B cell (primary cell): ENCODE measurements around the gene TAS2R8. TPM values are rescaled to one million over a fixed set of nuclear protein-coding genes. Genes with fewer than 3 reads are reported as not detected.

Experiments
- ATAC-seq: fragments of 200-7000 bp; cut with Tn5 transposase; one replicate; pipeline ENCODE4 v1.10.0; 2021; ENCODE audit warnings: low read depth, mild to moderate bottlenecking, moderate number of reproducible peaks, moderate library complexity
- CTCF ChIA-PET: fragments of 350-600 bp; sonication (Branson Sonifier 250); formaldehyde crosslinking; loops from one replicate; lab custom pipeline; 2021; ENCODE audit warnings: antibody characterized with exemption, inconsistent platforms; lab: Charles Lee
- POLR2A ChIA-PET: fragments of 350-600 bp; sonication (Branson Sonifier 250); formaldehyde crosslinking; loops from one replicate; lab custom pipeline; 2021; ENCODE audit warnings: antibody characterized with exemption; lab: Charles Lee
- DNase-seq: peaks from one replicate; pipeline ENCODE4 v3.0.0; 2013
- H2AFZ ChIP-seq: 2 replicates; pipeline ENCODE4 v1.6.1; 2012; ENCODE audit warnings: mild to moderate bottlenecking, low read depth, low read length; ENCODE audit not compliant: insufficient read depth, poor library complexity, severe bottlenecking
- H3K27ac ChIP-seq, 2 donors: 1 replicate in 1 of 2; 2 replicates in 1 of 2; pipeline ENCODE4 v1.5.1; 2012 to 2013; ENCODE audit warnings: low read length in 2 of 2, mild to moderate bottlenecking in 2 of 2, moderate library complexity in 1 of 2
- H3K27me3 ChIP-seq, 4 experiments: fragments of 200-600 bp in 1 of 4; sonication (generic) in 1 of 4; replicated peaks in 1 of 4; 1 replicate in 2 of 4; 2 replicates in 2 of 4; pipeline versions ENCODE4 v1.6.1 to v1.7.0; 2013 to 2016; ENCODE audit warnings: low read length in 3 of 4, mild to moderate bottlenecking in 2 of 4, mixed read lengths in 1 of 4, moderate library complexity in 1 of 4; ENCODE audit not compliant: insufficient read depth in 4 of 4, control insufficient read depth in 3 of 4; ENCODE audit errors: control extremely low read depth in 1 of 4
- H3K36me3 ChIP-seq, 2 experiments: replicated peaks in 1 of 2; 1 replicate in 1 of 2; 2 replicates in 1 of 2; pipeline versions ENCODE4 v1.6.1 to v1.7.1; 2013; ENCODE audit warnings: low read length in 1 of 2; ENCODE audit not compliant: insufficient read depth in 2 of 2, control insufficient read depth in 1 of 2; ENCODE audit errors: control extremely low read depth in 1 of 2, extremely low read depth in 1 of 2
- H3K4me1 ChIP-seq, 2 donors: fragments of 200-600 bp in 1 of 2; sonication (generic) in 1 of 2; 1 replicate in 1 of 2; 2 replicates in 1 of 2; pipeline versions ENCODE4 v1.5.1 to v1.6.1; 2013 to 2017; ENCODE audit warnings: low read length in 2 of 2; ENCODE audit not compliant: control insufficient read depth in 2 of 2, insufficient read depth in 2 of 2
- H3K4me2 ChIP-seq: replicated peaks from 2 replicates; pipeline ENCODE3; 2012; ENCODE audit warnings: mild to moderate bottlenecking, low read depth, low read length; ENCODE audit not compliant: poor library complexity, severe bottlenecking
- H3K4me3 ChIP-seq, 5 experiments: fragments of 200-600 bp in 1 of 5; sonication (generic) in 1 of 5; 1 replicate in 3 of 5; 2 replicates in 2 of 5; pipeline versions ENCODE4 v1.5.1 to v1.7.0; 2011 to 2016; ENCODE audit warnings: low read length in 4 of 5, mild to moderate bottlenecking in 4 of 5, low read depth in 2 of 5, control low read depth in 1 of 5, moderate library complexity in 1 of 5; ENCODE audit not compliant: insufficient read depth in 1 of 5; ENCODE audit errors: control extremely low read depth in 1 of 5, extremely low read depth in 1 of 5
- H3K79me2 ChIP-seq: fragments of 200-600 bp; sonication (generic); one replicate; pipeline ENCODE4 v1.6.0; 2016; ENCODE audit warnings: low read length; ENCODE audit not compliant: control insufficient read depth, insufficient read depth
- H3K9ac ChIP-seq: fragments of 200-600 bp; sonication (generic); 2 replicates; pipeline ENCODE4 v1.6.1; 2017; ENCODE audit warnings: mild to moderate bottlenecking, low read length, moderate library complexity
- H3K9me3 ChIP-seq, 3 donors: one replicate each; pipeline versions ENCODE4 v1.6.1 to v1.7.1; 2013; ENCODE audit warnings: low read length in 2 of 3; ENCODE audit not compliant: control insufficient read depth in 2 of 3, insufficient read depth in 1 of 3; ENCODE audit errors: control extremely low read depth in 1 of 3
- H4K20me1 ChIP-seq: 2 replicates; pipeline ENCODE4 v1.6.0; 2012; ENCODE audit warnings: mild to moderate bottlenecking, low read length; ENCODE audit not compliant: insufficient read depth, control insufficient read depth, poor library complexity, severe bottlenecking
- H3K27ac Mint-ChIP-seq: one replicate; pipeline ENCODE4 v1.8.0; 2021; ENCODE audit warnings: mixed read lengths
- H3K27me3 Mint-ChIP-seq: one replicate; pipeline ENCODE4 v1.8.0; 2021; ENCODE audit warnings: mixed read lengths
- H3K4me1 Mint-ChIP-seq: one replicate; pipeline ENCODE4 v1.8.0; 2021; ENCODE audit warnings: mixed read lengths
- H3K4me3 Mint-ChIP-seq: one replicate; pipeline ENCODE4 v1.8.0; 2021; ENCODE audit warnings: mixed read lengths
- H3K9me3 Mint-ChIP-seq: one replicate; pipeline ENCODE4 v1.8.0; 2022; ENCODE audit warnings: mixed read lengths; ENCODE audit not compliant: insufficient read depth
- CTCF ChIP-seq: fragments of 200-600 bp; IDR thresholded peaks from one replicate; pipeline ENCODE4 v1.8.0; 2022; ENCODE audit warnings: antibody characterized with exemption, mild to moderate bottlenecking
- EZH2 ChIP-seq: IDR thresholded peaks from 2 replicates; pipeline ENCODE4 v1.6.1; 2012; ENCODE audit warnings: borderline replicate concordance, low read depth, mild to moderate bottlenecking, moderate library complexity, low read length; ENCODE audit not compliant: insufficient read depth, poor library complexity, severe bottlenecking
- WGBS: methylation state at CpG from one replicate; pipeline ENCODE4 v1.1.5; 2013; ENCODE audit warnings: missing lambda C conversion rate; ENCODE audit not compliant: insufficient coverage; 5-methylcytosine and 5-hydroxymethylcytosine counted together
- intact Hi-C: fragments of 100-400 bp; cut with micrococcal nuclease; formaldehyde crosslinking; loops from one replicate; pipeline ENCODE4 v1.10.0; 2022
- polyA plus RNA-seq: library from polyadenylated mRNA; depleted of rRNA; stranded (reverse); fragments of >200 nt; gene quantifications from 2 replicates; pipeline ENCODE4 v1.2.3, GENCODE V29; 2012
- total RNA-seq, 2 donors: library from RNA; stranded (reverse); fragments of 120-200 nt in 1 of 2; gene quantifications; 1 replicate in 1 of 2; 2 replicates in 1 of 2; pipeline versions ENCODE4 v1.2.3 to v1.2.4, GENCODE V29; 2013 to 2022

The TAS2R8 gene
- total and polyA plus RNA-seq, 2 donors (not counting 1 experiment from before 2014, with no cell fraction given): not detected

GRCh38 chr12:10824957-10825356, 17.9 kb upstream of the TAS2R8 start:
- H3K79me2 ChIP-seq: no peaks in the 10 kb centered on the region
- WGBS: 80% methylated on average over 1 of the region's 3 CpGs
- intact Hi-C loops: no loop called here

More at GRCh38 chr12:10824957-10825356, 17.9 kb upstream of the TAS2R8 start:
- Histone ChIP-seq H3K27me3 (no peaks in the 10 kb centered on the region), H3K9ac (no peak overlapping the region), H2AFZ (no peak overlapping the region), H3K4me3 (no peak overlapping the region), H3K36me3 (no peaks in the 10 kb centered on the region), H3K9me3 (no peaks in the 10 kb centered on the region), H3K4me1 (no peaks in the 10 kb centered on the region), H3K27ac (no peak overlapping the region), H4K20me1 (no peaks in the 10 kb centered on the region), H3K4me2 (no peak overlapping the region)
- Mint-ChIP-seq H3K4me3 (no peak overlapping the region), H3K27ac (no peak overlapping the region), H3K4me1 (no peaks in the 10 kb centered on the region), H3K27me3 (no peaks in the 10 kb centered on the region), H3K9me3 (no peaks in the 10 kb centered on the region)
- POLR2A ChIA-PET: no interaction called here
- DNase-seq (no peak), ATAC-seq (no peak)
- CTCF ChIA-PET: no interaction called here
- no peak for TF ChIP-seq EZH2
- TF ChIP-seq CTCF: no peak
